ENCODE data around the gene C16orf92.

C16orf92 gene

GRCh38 chr16:29989111-29989858, 33.7 kb upstream of the C16orf92 start:
- no peak for DNase-seq

DNA sequence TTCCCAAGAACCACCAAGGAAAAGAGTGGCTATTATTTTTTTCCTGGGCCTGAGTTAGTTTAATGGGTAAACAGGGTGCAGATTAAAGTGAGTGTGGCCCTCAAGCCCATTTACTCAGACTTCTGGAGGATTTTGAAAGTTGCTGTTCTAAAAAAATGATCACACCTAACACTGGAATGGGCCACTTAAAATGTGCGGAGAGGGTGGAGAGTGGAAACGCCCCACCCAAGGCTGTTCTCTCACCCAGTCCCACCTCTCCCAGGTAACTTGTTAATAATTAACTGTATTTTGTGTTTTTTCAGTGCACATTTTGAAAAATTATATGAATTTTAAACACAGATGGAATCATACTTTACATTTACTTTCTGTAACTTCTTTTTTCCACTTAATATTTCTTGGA, 33.0 kb upstream of the C16orf92 start:
- DNase-seq, result no peak

DNA sequence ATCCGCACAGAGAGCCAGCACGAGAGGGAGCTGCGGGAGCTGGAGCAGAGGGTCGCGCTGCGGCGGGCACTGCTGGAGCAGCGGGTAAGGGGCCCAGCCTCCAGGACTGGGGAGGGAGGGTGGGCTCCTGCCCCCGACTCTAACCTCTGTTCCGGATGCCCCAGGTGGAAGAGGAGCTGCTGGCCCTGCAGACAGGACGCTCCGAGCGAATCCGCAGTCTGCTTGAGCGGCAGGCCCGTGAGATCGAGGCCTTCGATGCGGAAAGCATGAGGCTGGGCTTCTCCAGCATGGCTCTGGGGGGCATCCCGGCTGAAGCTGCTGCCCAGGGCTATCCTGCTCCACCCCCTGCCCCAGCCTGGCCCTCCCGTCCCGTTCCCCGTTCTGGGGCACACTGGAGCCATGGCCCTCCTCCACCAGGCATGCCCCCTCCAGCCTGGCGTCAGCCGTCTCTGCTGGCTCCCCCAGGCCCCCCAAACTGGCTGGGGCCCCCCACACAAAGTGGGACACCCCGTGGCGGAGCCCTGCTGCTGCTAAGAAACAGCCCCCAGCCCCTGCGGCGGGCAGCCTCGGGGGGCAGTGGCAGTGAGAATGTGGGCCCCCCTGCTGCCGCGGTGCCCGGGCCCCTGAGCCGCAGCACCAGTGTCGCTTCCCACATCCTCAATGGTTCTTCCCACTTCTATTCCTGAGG, 32.0 kb upstream of the C16orf92 start:
- no peak for DNase-seq

DNA sequence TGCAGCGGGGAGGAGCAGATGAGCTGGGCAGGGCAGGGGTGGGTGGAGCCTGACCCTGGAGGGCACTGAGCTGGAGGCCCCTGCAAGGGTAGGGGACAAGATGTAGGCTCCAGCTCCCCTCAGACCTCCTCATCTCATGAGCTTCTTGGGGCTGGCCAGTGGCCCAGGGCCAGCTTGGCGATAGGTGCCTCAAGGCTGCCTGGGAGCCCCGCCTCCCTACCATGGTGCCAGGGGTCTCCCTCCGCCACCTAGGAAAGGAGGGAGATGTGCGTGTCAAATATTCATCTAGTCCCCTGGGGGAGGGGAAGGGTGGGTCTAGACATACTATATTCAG, 31.5 kb upstream of the C16orf92 start:
- DNase-seq, result no peak

DNA sequence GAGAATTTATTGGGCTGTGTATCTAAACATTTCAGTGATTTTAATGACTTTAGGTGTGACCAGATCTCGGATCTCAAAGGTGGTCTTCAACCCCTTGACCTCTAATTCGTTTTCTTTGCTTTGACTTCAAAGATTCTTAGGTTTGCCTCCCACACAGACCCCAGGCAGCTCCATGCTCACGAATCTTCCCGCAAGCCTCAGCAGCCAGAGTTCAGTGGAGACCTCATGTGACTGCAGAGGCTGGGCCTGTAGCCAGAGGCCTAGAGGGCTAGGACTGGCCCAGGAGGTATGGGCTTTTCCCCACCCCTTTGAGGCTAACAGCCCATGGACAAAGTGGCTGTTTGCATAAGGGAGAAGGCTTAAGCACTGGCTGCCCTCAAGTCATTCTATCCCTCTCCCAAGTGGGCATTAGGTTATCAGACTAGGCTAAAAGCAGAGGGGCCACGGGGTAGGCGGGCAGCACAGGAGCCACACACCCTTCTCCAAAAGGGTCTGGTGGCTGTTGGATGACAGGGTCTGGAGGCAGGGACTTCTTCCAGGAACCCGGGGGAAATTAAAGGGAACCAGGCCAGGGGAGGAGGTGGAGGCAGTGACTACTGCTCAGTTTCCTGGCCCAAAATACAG, 30.5 kb upstream of the C16orf92 start:
- DNase-seq, result no peak

DNA sequence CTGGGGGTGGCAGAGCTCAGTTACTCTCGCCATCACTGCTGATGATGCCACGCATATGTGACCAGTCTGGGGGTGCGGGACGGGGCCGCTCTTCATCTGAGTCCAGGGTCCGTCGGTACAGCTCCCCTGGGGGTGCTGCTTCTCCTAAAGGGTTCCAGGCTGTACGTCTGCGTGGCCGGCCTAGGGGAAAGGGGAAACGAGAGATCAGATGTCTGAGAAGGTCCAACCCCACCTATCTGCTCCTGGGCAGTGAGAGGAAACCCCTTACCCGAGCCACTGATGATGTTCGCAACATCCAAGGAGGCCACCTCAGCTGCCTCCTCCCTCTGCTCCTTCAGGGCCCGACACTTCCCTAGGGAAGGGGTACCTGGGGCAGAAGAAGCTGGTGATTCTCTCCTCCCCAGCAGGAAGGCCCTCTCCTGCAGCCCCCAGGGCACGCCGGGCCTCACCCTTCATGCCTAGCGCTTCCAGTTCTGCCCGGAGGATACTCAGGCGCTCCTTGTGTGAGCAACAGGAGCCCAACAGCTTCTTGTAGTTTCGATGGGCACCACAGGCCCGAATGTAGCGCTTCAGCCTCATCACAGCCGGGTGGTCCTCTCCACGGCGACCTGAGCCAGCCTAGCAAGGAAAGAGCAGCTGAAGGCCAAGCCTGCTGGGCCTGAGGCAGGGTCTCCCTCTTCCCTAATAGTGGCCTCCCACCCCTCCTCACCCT, 29.7 kb upstream of the C16orf92 start:
- DNase-seq, result no peak

- DNase-seq, result no peak
Measured at GRCh38 chr16:29993903-29994599, 28.9 kb upstream of the C16orf92 start.

DNA sequence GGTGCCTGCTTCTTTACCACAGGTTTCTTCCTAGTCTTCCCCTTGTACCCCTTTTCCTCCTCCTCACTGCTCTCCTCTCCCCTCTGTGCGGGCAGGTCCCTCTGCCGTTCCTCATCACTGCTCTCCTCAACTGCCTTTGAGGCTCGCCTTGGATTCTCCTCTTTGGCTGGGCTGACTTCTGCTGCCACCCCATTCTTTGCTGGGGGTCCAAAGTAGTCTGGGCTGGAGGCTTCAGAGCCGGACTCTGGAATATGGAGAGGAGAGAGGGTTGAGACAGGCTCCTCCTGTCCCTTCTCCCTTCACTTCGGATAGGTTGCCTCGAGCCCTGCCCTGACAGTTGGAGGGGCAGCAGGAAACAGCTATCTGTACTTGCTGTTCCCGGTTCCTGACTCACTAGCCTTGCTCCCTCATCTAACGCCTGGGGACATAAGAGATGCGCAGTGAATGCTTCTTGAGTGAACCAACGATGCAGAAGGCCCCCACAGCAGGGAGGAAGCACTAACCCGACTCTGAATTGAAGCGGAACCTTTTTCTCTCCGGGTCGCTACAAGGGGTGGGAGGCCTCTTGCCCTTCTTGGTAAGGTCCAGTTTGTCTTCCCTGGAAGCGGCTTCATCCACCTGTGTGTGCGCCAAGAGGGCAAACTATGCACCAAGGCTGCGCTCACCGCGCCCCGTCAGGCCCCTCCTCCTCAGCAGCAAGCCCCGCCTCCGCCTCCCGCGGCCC, 28.2 kb upstream of the C16orf92 start:
- no peak for DNase-seq

GRCh38 chr16:29995324-29995910, 27.6 kb upstream of the C16orf92 start, which contains the start of gene HIRIP3:
Gene HIRIP3 (minus strand): TSS chr16:29995617. CDS start chr16:29995605, 12 bp downstream.
- peak; percentile 96 for DNase-seq

DNA sequence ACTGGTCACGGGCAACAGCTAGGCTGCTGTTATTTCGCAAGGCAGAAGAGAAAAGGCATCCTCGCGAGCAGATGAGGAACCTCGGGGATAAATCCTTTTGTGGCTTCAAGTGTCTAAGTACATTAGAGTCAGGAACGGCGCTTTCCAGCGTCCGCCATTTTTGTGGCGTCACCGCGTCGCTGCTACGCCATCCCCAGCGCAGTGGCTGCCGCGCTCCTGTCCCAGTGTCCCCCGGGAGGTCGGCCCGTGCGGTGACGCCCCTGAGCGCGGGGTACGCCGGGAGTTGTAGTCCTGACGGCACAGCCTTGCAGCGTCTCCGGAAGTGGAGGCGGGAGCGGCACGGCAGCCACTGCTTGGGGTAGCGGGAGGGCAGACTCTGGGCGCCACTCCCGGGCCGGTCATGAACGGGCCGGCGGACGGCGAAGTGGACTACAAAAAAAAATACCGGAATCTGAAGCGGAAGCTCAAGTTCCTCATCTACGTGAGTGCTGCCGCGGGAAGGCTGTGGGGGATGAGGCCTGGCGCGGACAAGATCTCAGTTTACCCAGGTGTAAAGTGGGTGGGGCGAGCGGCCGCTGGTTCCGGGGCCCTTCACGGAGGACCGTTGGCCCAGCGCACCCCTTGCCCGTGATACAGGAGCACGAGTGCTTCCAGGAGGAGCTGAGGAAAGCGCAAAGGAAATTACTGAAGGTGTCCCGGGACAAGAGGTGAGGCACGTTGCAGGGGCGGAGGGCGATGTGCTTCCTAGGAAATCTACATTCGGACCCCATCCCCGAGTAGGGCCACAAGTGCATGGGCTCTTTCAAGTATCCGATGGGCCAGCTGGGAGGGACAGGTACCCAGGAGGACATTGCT, 26.9 kb upstream of the C16orf92 start, which contains the start of gene INO80E:
INO80E (plus strand) TSS at position 331 of the 855 bp plus-strand sequence; CDS start at position 401, 70 bp downstream.
- peak; percentile 99 for DNase-seq

- DNase-seq, result no peak
Measured at GRCh38 chr16:29996766-29997250, 26.2 kb upstream of the C16orf92 start.

DNA sequence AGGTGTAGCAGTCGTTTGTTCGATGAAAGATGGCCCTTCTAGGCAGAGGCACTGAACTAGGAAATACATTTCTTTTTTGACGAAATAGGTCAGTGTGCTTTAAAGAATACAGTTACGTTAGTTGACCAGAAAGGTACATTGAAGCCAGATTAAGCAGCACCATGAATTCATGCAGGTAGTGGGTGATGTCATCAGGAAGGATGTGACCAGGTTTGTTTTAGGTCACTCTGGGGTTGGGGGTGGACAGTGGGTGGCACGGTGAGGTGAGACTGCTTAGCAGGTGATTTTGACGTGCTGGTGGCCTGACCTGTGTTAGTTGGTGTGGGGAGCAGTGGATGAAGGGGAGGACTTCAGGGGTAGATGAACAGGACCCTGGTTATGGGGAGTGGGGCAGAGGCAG, 23.4 kb upstream of the C16orf92 start:
- DNase-seq, result no peak

DNA sequence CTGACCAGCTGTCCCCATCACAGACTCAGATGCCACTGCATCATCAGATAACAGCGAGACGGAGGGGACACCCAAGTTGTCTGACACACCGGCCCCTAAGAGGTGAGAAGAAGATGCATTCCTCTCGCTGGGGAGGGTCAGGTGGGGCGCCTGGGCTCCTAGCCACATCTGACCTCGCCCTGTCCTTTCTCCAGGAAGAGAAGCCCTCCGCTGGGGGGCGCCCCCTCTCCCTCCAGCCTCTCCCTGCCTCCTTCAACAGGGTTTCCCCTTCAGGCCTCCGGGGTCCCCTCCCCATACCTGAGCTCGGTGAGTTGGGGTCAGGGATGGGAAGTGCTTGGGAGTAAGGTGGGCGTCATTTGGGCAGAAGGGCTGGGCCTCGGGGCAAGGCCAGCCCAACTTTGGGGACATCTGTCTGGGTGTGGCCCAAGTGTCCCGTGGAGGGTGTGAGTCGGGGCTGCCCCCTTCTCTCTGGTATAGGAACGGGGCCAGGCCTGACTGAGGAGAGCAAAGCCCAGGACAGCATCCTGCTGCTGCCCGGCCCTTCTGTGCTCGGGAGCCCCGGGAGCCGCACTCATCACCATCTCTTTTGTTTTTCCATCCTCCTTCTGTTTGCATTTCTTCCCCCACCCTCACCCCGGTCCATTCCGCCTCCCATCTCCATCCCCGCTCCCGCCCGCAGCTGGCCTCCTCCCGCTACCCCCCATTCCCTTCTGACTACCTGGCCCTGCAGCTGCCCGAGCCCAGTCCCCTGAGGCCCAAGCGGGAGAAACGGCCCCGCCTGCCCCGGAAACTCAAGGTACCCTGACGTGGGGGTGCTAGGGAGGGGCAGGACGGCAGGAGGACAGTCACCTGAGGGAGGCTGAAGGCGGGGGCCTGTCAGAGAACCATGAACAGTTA, 22.0 kb upstream of the C16orf92 start:
- DNase-seq, result no peak

DNA sequence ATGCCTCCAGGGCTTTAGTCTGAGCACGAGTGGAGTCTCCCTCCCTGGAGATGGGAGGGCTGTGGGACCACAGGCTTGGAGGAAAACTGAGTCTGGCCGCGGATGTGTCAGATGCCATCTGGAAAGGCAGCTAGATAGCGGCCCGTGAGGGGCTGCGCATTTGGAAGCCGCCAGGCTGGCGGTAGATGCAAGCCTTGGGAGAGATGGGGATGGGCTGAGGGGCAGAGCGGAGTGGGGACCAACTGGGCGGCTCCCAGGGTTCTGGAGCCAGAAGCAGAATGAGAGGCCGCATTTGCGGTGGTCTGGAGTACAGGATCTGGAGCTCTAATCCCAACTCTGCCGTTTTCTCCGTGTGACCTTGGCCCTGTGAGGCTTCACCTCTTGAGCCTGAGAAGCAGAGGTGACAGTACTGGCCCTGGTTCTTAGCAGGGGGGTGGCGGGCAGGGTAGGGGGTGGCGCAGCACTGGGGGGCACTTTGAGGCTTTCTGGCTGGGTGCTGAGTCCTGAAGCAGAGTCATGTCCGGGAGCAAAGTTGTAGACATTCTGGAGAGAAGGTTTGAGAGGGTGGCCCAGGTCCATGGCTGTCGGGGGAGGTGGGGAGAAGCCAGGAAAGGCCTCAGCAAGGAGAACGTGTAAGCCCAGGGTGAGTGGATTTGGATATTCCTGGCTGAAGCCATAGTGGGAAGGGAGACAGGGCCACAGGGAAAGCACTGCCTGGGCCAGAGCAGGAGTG, 20.2 kb upstream of the C16orf92 start:
- no peak for DNase-seq

GRCh38 chr16:30003670-30004423, 19.2 kb upstream of the C16orf92 start:
- DNase-seq, result no peak

GRCh38 chr16:30004424-30004776, 18.6 kb upstream of the C16orf92 start:
- DNase-seq, result no peak

DNA sequence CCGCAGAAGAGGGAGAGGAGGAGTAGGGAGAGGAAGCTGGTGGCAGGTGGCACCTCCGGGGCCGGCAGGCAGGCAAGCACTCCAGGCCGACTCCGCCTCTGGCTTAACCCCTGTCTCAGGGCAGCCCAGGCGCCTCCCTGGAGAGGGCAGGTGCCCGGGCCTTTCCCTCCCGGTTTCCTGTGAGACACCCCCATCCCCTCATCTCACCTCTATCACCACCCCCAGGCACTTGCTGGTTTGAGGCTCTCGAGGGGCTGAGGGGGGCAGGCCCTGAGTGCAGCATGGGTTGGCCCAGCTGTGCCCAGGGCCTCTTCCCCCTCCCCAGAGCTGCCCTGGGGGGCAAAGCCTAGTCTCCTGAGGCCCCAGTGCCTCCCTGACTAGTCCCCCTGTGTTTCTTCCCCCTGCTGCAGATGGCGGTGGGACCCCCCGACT, 18.2 kb upstream of the C16orf92 start:
- no peak for DNase-seq
